ENCODE data around the gene PRKCA. TPM values are rescaled to one million over a fixed set of nuclear protein-coding genes. Genes with fewer than 3 reads are reported as not detected.
"Not testable (repeated sequence)": the region's sequence is repeated elsewhere in the genome, so short reads cannot be mapped to it uniquely, and the experiment has no call there.

PRKCA gene
- total RNA-seq, 1 donor from 2014 or later, result 16.4 TPM

DNA sequence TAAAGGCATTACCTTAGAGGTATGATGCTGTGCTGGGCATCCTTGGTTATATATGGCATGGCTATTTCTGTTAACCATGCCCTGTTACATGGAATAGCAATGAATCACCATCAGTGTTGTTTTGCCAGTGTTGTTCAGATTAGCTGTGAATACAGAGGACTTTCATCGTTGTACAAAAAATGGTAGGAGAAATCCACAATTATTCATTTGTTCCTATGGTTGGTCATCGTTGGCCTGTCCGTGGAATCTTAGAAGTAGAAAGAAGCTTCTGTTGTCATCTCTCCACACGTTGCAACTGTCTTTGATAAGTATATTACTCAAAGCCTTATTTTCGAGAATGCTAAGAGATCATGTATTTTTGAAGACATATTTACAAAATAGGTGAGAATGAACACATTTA lies 418.2 kb downstream of the PRKCA start:
- H3K27me3 Mint-ChIP-seq, result no peaks in the 10 kb centered on the region
- no peak overlapping the region for H3K27ac Mint-ChIP-seq
- H3K4me3 Mint-ChIP-seq (ENCODE audit: low read depth), result no peak overlapping the region
- no peaks in the 10 kb centered on the region for H3K36me3 Mint-ChIP-seq (ENCODE audit: insufficient read depth)
- no peaks in the 10 kb centered on the region for H3K9me3 Mint-ChIP-seq (ENCODE audit: low read depth)
- DNase-seq (ENCODE audit: low spot score, unreplicated experiment), result no peak
- TF ChIP-seq, protein P1, sequence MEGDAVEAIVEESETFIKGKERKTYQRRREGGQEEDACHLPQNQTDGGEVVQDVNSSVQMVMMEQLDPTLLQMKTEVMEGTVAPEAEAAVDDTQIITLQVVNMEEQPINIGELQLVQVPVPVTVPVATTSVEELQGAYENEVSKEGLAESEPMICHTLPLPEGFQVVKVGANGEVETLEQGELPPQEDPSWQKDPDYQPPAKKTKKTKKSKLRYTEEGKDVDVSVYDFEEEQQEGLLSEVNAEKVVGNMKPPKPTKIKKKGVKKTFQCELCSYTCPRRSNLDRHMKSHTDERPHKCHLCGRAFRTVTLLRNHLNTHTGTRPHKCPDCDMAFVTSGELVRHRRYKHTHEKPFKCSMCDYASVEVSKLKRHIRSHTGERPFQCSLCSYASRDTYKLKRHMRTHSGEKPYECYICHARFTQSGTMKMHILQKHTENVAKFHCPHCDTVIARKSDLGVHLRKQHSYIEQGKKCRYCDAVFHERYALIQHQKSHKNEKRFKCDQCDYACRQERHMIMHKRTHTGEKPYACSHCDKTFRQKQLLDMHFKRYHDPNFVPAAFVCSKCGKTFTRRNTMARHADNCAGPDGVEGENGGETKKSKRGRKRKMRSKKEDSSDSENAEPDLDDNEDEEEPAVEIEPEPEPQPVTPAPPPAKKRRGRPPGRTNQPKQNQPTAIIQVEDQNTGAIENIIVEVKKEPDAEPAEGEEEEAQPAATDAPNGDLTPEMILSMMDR (IDR thresholded peaks at IDR 0.05; ENCODE audit: unreplicated experiment), result no peak
- H3K4me1 Mint-ChIP-seq (ENCODE audit: low read depth), result peaks cover 24% of the 10 kb centered on the region

DNA sequence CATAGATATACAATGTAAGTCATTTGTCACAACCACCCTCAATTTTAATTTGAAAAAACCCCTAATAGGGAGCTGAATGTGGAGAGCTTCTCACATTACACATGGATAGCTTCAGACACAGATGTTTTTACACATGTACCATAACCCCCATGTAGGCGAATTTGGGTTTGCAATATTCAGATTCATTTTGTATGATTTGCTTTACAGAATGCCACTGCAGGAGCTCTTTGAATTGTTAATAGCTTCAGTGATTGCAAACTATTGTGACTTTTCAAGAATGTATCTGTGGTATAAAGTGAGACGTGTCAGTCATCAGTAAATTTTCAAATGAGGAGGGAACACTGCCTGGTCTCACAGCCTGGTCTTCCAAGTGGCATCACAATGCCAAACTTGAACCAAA lies 419.9 kb downstream of the PRKCA start:
- no peaks in the 10 kb centered on the region for H3K9me3 Mint-ChIP-seq (ENCODE audit: low read depth)
- H3K27me3 Mint-ChIP-seq, result no peaks in the 10 kb centered on the region
- H3K4me3 Mint-ChIP-seq (ENCODE audit: low read depth), result no peak overlapping the region
- peaks cover 17% of the 10 kb centered on the region for H3K4me1 Mint-ChIP-seq (ENCODE audit: low read depth)
- H3K36me3 Mint-ChIP-seq (ENCODE audit: insufficient read depth), result no peaks in the 10 kb centered on the region
- DNase-seq (ENCODE audit: low spot score, unreplicated experiment), result no peak
- TF ChIP-seq, protein P1 (IDR thresholded peaks at IDR 0.05; ENCODE audit: unreplicated experiment), result no peak
- no peak overlapping the region for H3K27ac Mint-ChIP-seq

DNA sequence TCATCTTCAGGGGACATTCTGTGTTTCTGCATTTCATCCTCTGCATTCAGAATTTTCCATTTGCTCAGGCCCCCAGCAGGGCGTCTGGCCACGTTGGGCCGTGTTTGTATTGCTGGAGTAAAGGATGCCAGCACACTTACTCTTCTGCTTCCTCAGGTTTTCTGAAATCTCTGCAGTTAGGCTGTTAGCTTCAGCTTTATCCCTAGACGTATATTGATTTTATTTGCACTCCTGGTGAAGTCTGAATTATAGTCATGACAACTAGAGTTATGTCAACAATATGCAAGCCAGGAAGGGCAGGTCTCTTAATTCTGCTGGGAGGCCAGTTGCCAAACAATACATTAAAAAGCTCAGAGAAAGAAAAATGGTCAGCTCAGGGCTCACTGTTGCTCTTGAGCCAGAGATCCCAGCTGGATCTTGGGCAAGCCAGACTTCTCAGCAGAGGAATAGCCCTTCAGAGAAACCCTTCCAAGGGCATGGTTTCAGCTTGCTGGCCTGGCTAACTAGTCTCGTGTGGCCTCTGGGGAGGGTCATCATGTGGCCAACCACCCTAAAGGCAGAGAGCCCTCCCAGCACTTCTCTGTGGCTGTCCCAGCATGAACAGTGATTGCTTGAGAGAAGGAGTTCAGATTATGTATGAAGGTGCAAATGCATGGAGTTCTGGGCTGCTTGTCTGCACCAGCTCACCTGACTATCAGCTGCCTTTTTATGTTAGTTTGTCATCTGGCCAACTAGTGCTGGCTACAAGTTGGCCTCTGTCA lies 422.3 kb downstream of the PRKCA start:
- peaks cover 17% of the 10 kb centered on the region for H3K4me1 Mint-ChIP-seq (ENCODE audit: low read depth)
- TF ChIP-seq, protein P1 (IDR thresholded peaks at IDR 0.05; ENCODE audit: unreplicated experiment), result no peak
- no peaks in the 10 kb centered on the region for H3K36me3 Mint-ChIP-seq (ENCODE audit: insufficient read depth)
- H3K27me3 Mint-ChIP-seq, result no peaks in the 10 kb centered on the region
- no peaks in the 10 kb centered on the region for H3K9me3 Mint-ChIP-seq (ENCODE audit: low read depth)
- no peak for DNase-seq (ENCODE audit: low spot score, unreplicated experiment)
- H3K4me3 Mint-ChIP-seq (ENCODE audit: low read depth), result no peak overlapping the region
- H3K27ac Mint-ChIP-seq, result peak overlapping the region; percentile 38

DNA sequence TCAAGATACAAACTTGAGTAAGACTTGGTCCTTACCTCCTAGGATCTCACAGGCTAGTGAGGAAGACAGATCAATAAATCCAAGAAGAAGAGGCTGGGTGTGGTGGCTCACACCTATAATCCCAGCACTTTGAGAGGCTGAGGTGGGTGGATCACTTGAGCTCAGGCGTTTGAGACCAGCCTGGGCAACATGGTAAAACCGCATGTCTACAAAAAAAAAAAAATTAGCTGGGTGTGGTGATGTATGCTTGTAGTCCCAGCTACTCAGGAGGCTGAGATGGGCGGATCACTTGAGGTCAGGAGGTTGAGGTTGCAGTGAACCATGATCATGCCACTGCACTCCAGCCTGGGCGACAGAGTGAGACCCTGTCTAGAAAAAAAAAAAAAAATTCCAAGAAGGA lies 423.0 kb downstream of the PRKCA start:
- not testable (repeated sequence) for H3K4me3 Mint-ChIP-seq (ENCODE audit: low read depth); H3K36me3 Mint-ChIP-seq (ENCODE audit: insufficient read depth); H3K9me3 Mint-ChIP-seq (ENCODE audit: low read depth); DNase-seq (ENCODE audit: low spot score, unreplicated experiment); H3K27me3 Mint-ChIP-seq
- Mint-ChIP-seq H3K4me1 (ENCODE audit: low read depth) (peaks cover 17% of the 10 kb centered on the region), H3K27ac (peak overlapping the region; percentile 38)

DNA sequence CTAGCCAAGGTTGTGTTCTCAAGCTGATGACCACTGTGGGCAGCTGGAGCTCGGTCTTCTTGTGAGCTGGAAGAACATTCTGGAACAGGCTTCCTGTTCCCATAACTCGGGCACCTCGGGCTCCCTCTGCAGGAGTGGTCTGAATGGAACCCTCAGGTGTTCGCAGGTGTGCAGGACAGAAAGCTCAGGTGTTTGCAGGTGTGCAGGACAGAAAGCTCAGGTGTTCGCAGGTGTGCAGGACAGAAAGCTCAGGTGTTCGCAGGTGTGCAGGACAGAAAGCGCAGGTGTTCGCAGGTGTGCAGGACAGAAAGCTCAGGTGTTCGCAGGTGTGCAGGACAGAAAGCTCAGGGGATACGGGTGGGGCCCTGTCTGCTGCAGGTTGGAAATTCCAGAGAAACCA lies 423.5 kb downstream of the PRKCA start:
- TF ChIP-seq, protein P1 (IDR thresholded peaks at IDR 0.05; ENCODE audit: unreplicated experiment), result no peak
- no peak for DNase-seq (ENCODE audit: low spot score, unreplicated experiment)
- H3K27ac Mint-ChIP-seq, result no peak overlapping the region
- no peak overlapping the region for H3K4me3 Mint-ChIP-seq (ENCODE audit: low read depth)
- no peaks in the 10 kb centered on the region for H3K36me3 Mint-ChIP-seq (ENCODE audit: insufficient read depth)
- peaks cover 17% of the 10 kb centered on the region for H3K4me1 Mint-ChIP-seq (ENCODE audit: low read depth)
- no peaks in the 10 kb centered on the region for H3K9me3 Mint-ChIP-seq (ENCODE audit: low read depth)
- H3K27me3 Mint-ChIP-seq, result no peaks in the 10 kb centered on the region

DNA sequence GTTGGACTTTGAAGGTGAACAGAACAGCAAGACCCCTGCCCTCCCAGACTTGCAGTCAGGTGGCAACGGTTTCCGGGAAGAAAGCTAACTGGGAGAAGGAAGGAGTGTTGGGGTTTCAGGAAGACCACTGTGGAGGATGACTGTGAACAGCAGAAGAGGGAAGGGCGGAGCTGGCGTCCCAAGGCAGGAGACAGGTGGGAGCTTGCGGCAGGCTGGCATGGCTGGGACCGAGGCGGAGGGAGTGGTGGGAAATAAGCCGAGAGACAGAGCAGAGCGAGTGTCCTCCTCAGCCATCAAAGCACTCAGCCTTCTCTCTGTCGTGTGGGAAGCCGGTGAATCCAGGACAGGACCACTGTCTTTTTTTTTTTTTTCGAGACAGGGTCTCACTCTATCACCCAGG lies 424.0 kb downstream of the PRKCA start:
- Mint-ChIP-seq H3K27ac (no peak overlapping the region), H3K4me3 (ENCODE audit: low read depth) (no peak overlapping the region), H3K36me3 (ENCODE audit: insufficient read depth) (no peaks in the 10 kb centered on the region), H3K9me3 (ENCODE audit: low read depth) (no peaks in the 10 kb centered on the region), H3K27me3 (no peaks in the 10 kb centered on the region), H3K4me1 (ENCODE audit: low read depth) (peaks cover 17% of the 10 kb centered on the region)
- DNase-seq (ENCODE audit: low spot score, unreplicated experiment), result no peak
- TF ChIP-seq, protein P1 (IDR thresholded peaks at IDR 0.05; ENCODE audit: unreplicated experiment), result no peak

All from progenitor cell of endocrine pancreas (in vitro differentiated cells).